H1 (cell line): Measurements from ENCODE around the gene FKBP5. TPM values are rescaled to one million over a fixed set of nuclear protein-coding genes. Genes with fewer than 3 reads are reported as not detected.

Experiments used
- ATF2 ChIP-seq: IDR thresholded peaks from 2 replicates; pipeline ENCODE4 v1.6.1; 2012; ENCODE audit warnings: low read length, inconsistent platforms
- FOSL1 ChIP-seq: IDR thresholded peaks from 2 replicates; pipeline ENCODE4 v1.6.1; 2011; ENCODE audit warnings: mild to moderate bottlenecking, low read depth, low read length, moderate library complexity; ENCODE audit not compliant: insufficient read depth
- RBBP5 ChIP-seq: IDR thresholded peaks from 2 replicates; pipeline ENCODE4 v1.7.1; 2012; ENCODE audit warnings: low read depth, mild to moderate bottlenecking, inconsistent platforms, low read length, moderate library complexity, borderline replicate concordance
- SIRT6 ChIP-seq: IDR thresholded peaks from one replicate; pipeline ENCODE4 v1.7.1; 2012; ENCODE audit warnings: low read length, inconsistent platforms
- TCF12 ChIP-seq: IDR thresholded peaks from 2 replicates; pipeline ENCODE4 v1.6.1; 2011; ENCODE audit warnings: low read depth, mild to moderate bottlenecking, low read length
- polyA plus RNA-seq, 7 experiments: library from polyadenylated mRNA; depleted of rRNA in 3 of 7; stranded (reverse) in 5 of 7; unstranded in 2 of 7; fragments of >200 nt in 5 of 7; fragments of 200-250 nt in 2 of 7; gene quantifications; 1 replicate in 5 of 7; 2 replicates in 1 of 7; 4 replicates in 1 of 7; pipeline versions ENCODE4 v1.2.1 to v1.2.3, GENCODE V29; 2011 to 2013; ENCODE audit warnings: missing spikeins in 2 of 7, mixed read lengths in 2 of 7
- total RNA-seq: library from RNA; stranded (reverse); fragmentation: NEBNext Ultra II Directional; extraction: Animal tissue kit (Norgen Biotek cat#: 25700); gene quantifications from 2 replicates; pipeline ENCODE4 v1.2.1, GENCODE V29; 2021

FKBP5 gene
- total and polyA plus RNA-seq, 2 of the 8 experiments (the other 6 are each of a cell fraction or from before 2014, with no cell fraction given), result 14.3 to 40.4 TPM

- TF ChIP-seq ATF2 (no peak), RBBP5 (no peak), FOSL1 (no peak), SIRT6 (no peak), TCF12 (no peak)
Measured at GRCh38 chr6:35725081-35725708, 36.5 kb upstream of the FKBP5 start (continued).
